Karpas-422 (cell line): ENCODE data around the gene IGLL5. TPM values are rescaled to one million over a fixed set of nuclear protein-coding genes. Genes with fewer than 3 reads are reported as not detected.

Experiments used
- DNase-seq: peaks from one replicate; pipeline ENCODE4 v3.0.0-alpha.2; 2015
- H2AFZ ChIP-seq: fragments of 200-600 bp; sonication (generic); 2 replicates; pipeline ENCODE4 v1.6.1; 2014; ENCODE audit warnings: antibody characterized with exemption, low read length, mixed read lengths
- H3K27ac ChIP-seq: fragments of 200-600 bp; sonication (generic); 2 replicates; pipeline ENCODE4 v1.5.1; 2014; ENCODE audit warnings: mild to moderate bottlenecking, low read length, moderate library complexity
- H3K27me3 ChIP-seq: fragments of 200-600 bp; sonication (generic); 2 replicates; pipeline ENCODE4 v1.6.1; 2014; ENCODE audit warnings: low read length, mixed read lengths
- H3K36me3 ChIP-seq: fragments of 200-600 bp; sonication (generic); 2 replicates; pipeline ENCODE4 v1.6.1; 2014; ENCODE audit warnings: low read length, mixed read lengths; ENCODE audit not compliant: insufficient read depth
- H3K4me1 ChIP-seq: fragments of 200-600 bp; sonication (generic); 2 replicates; pipeline ENCODE4 v1.6.1; 2014; ENCODE audit warnings: mild to moderate bottlenecking, low read length, mixed read lengths
- H3K4me2 ChIP-seq: fragments of 200-600 bp; sonication (generic); 2 replicates; pipeline ENCODE4 v1.6.1; 2014; ENCODE audit warnings: low read length, low read depth, mild to moderate bottlenecking; ENCODE audit not compliant: poor library complexity, severe bottlenecking
- H3K4me3 ChIP-seq: fragments of 200-600 bp; sonication (generic); 2 replicates; pipeline ENCODE4 v1.5.1; 2014; ENCODE audit warnings: mild to moderate bottlenecking, antibody characterized with exemption, low read length, mixed read lengths
- H3K79me2 ChIP-seq: fragments of 200-600 bp; sonication (generic); 2 replicates; pipeline ENCODE4 v1.6.1; 2014; ENCODE audit warnings: mild to moderate bottlenecking, low read length, mixed read lengths
- H3K9ac ChIP-seq: fragments of 200-600 bp; sonication (generic); 2 replicates; pipeline ENCODE4 v1.6.0; 2014; ENCODE audit warnings: low read length
- H3K9me2 ChIP-seq: fragments of 200-600 bp; sonication (generic), shearing (Covaris generic); replicated peaks from 2 replicates; pipeline ENCODE4 v1.6.0; 2014; ENCODE audit warnings: mild to moderate bottlenecking, low read length, moderate library complexity; ENCODE audit not compliant: insufficient read depth
- H3K9me3 ChIP-seq: fragments of 300-700, 200-600 bp; sonication (generic); 2 replicates; pipeline ENCODE4 v1.6.1; 2014; ENCODE audit warnings: low read length, mixed read lengths
- H4K20me1 ChIP-seq: fragments of 200-600 bp; sonication (generic); 2 replicates; pipeline ENCODE4 v1.6.1; 2014; ENCODE audit warnings: mild to moderate bottlenecking, antibody characterized with exemption, low read length, low read depth; ENCODE audit not compliant: insufficient read depth
- total RNA-seq: library from RNA; depleted of rRNA; stranded (reverse); fragments of >200 nt; shearing (Covaris generic); gene quantifications from 2 replicates; pipeline ENCODE4 v1.2.3, GENCODE V29; 2014; ENCODE audit warnings: low replicate concordance

The IGLL5 gene
- total RNA-seq, 1 experiment from 2014 or later, result 1.1 TPM

DNA sequence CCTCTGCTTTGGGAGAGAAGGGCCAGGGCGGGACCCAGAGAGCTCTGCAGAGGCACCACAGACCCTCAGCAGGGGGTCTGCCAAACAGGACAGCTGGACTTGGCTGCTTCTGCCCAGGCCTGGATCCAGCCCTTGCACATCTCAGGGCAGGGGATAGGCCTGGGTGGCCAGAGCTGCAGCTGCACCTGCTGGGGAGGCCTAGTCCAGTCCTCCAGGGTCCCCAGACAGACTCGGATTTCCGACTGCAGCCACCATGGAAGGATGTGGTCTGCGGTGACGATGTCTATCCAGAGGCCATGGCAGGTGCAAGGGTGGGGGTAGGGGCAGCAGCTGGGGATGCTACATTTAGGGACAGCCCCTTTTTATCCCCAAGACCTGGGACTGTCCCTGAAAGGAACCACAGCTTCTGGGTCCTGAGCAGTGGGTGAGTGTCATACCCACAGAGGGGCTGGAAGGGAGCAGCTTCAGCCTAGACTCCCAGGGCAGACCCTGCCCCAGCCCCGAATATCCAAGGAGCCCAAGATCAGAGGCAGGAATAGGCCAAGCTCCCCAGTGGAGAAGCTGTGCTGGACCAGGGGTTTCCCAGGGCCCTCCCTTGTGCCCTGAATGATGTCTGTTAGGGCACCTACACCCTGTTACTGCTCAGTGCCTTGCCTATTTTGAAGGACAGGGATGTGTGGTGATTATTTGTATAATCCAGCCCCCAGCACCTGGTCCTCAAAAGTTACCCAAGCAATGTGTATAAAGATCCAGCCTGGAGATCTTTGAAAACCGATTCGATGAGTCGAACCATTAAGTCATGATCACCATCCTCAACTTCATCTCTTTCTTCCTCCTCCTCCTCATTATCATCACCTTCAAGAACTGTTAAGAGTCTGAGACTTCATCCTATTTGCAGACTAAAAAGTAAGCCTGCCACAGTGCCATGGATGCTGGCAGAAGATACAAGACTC is 2.5 kb upstream of the IGLL5 start:
- H3K4me2 ChIP-seq, result peak overlapping the region; percentile 69
- peak overlapping the region; percentile 36; the same call in 1 of the 2 replicates for H3K4me3 ChIP-seq
- peak overlapping the region; percentile 61 for H3K9ac ChIP-seq
- H3K4me1 ChIP-seq, result peaks cover 100% of the 10 kb centered on the region
- H4K20me1 ChIP-seq, result no peaks in the 10 kb centered on the region
- H2AFZ ChIP-seq, result no peak overlapping the region
- DNase-seq, result peak; percentile 69
- H3K27ac ChIP-seq, result peak overlapping the region; percentile 76
- no peaks in the 10 kb centered on the region for H3K9me3 ChIP-seq
- H3K36me3 ChIP-seq, result no peaks in the 10 kb centered on the region
- no peaks in the 10 kb centered on the region for H3K79me2 ChIP-seq
- H3K27me3 ChIP-seq, result no peaks in the 10 kb centered on the region
- no peaks in the 10 kb centered on the region for H3K9me2 ChIP-seq

DNA sequence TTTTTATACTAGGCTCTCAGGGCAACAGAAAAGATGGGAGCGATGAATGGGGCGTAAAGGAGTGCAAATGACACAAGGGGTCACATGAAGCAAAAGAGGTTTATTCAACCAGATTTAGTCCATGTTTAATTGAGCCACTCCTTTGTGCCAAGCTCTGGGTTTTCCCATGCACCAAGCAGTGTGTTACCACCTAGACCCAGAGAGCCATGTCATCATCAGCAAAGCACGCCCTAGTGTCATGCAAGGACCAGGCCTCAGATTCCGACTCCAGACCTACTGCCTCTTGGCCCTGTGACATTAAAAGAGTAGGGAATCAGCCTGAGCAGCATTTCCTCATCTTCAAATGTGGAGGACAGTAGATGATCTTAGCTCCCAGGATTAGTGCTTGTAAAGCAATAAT is 1.1 kb upstream of the IGLL5 start:
- no peaks in the 10 kb centered on the region for H3K9me3 ChIP-seq

DNA sequence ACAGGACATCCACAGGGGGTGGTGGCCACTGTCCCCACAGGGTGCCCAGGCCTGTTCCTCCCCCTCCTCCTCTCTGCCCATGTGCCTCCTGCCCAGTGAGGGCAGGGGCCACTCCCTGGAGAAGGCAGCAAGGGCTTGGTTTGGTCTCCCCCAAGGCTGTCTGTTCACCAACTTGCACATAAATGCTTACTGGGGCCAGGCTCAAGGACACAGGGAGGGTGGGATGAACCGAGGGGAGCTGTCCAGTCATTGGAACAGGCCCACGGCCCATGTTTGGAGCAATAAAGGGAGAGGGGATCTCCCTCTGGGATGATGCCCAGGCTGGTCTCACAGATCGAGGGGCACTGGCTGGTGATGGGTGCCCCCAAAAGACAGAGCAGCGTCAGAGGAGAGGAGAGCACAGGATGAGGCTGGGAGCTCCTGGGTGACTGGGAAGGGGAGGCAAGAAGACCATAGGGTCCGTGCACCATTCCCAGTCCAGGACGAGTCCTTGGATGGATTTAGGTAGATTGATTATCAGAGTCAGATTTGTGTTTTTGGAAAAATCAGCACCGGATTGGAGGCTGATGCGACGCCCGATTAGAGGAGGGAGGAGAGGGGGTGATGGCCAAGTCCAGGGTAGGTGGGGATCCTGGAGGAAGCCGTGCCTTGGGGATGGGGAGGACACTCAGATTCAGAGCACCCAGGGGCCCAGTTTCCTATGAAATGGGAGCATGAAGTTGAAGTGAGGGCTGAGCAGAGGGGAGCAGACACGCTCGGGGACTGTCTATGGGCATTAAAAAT is 1.1 kb downstream of the IGLL5 start:
- H3K4me2 ChIP-seq, result peak overlapping the region; percentile 63
- peaks cover 14% of the 10 kb centered on the region for H4K20me1 ChIP-seq
- H3K4me1 ChIP-seq, result peaks cover 99% of the 10 kb centered on the region
- H3K27me3 ChIP-seq, result no peaks in the 10 kb centered on the region
- H3K36me3 ChIP-seq, result no peaks in the 10 kb centered on the region; the same call in 1 of the 2 replicates
- DNase-seq, result no peak
- no peak overlapping the region for H2AFZ ChIP-seq
- H3K9me2 ChIP-seq, result no peaks in the 10 kb centered on the region
- H3K4me3 ChIP-seq, result peak overlapping the region; percentile 59
- no peak overlapping the region for H3K27ac ChIP-seq
- peak overlapping the region; percentile 66 for H3K9ac ChIP-seq
- H3K79me2 ChIP-seq, result no peaks in the 10 kb centered on the region
- H3K9me3 ChIP-seq, result no peaks in the 10 kb centered on the region

More for the DNA sequence above, 1.1 kb upstream of the IGLL5 start:
- Histone ChIP-seq H3K4me1 (peaks cover 99% of the 10 kb centered on the region), H4K20me1 (peaks cover 4% of the 10 kb centered on the region; the same call in 1 of the 2 replicates), H3K27ac (peak overlapping the region; percentile 38; the same call in 1 of the 2 replicates), H3K9ac (no peak overlapping the region), H3K9me2 (no peaks in the 10 kb centered on the region), H3K36me3 (no peaks in the 10 kb centered on the region), H3K79me2 (no peaks in the 10 kb centered on the region), H3K4me2 (no peak overlapping the region), H2AFZ (no peak overlapping the region), H3K27me3 (no peaks in the 10 kb centered on the region), H3K4me3 (no peak overlapping the region)
- DNase-seq, result no peak

DNA sequence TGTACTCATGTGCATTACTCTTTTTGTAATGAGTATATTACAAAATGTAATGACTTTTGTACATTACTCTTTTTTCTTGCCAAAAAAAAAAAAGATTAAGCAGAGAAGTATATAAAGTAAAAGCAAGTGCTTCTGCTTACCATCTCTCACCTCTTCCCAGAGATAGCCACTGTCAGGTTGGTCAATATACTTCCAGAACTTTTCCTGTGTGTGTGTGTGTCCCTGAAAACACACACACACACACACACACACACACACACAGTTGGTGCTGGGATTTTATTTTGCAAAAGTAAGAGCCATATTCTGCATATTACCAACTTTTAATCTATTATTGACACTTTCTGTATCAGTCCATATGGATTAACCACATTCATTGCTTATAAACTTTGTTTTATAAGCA is 2.5 kb downstream of the IGLL5 start:
- Histone ChIP-seq H3K4me2 (peak overlapping the region; percentile 63), H3K79me2 (no peaks in the 10 kb centered on the region), H4K20me1 (peaks cover 23% of the 10 kb centered on the region), H2AFZ (no peak overlapping the region), H3K4me3 (peak overlapping the region; percentile 21; the same call in 1 of the 2 replicates), H3K4me1 (peaks cover 99% of the 10 kb centered on the region), H3K36me3 (no peaks in the 10 kb centered on the region; the same call in 1 of the 2 replicates), H3K27me3 (no peaks in the 10 kb centered on the region), H3K9ac (peak overlapping the region; percentile 18), H3K9me2 (no peaks in the 10 kb centered on the region), H3K9me3 (no peaks in the 10 kb centered on the region), H3K27ac (no peak overlapping the region)
- no peak for DNase-seq

DNA sequence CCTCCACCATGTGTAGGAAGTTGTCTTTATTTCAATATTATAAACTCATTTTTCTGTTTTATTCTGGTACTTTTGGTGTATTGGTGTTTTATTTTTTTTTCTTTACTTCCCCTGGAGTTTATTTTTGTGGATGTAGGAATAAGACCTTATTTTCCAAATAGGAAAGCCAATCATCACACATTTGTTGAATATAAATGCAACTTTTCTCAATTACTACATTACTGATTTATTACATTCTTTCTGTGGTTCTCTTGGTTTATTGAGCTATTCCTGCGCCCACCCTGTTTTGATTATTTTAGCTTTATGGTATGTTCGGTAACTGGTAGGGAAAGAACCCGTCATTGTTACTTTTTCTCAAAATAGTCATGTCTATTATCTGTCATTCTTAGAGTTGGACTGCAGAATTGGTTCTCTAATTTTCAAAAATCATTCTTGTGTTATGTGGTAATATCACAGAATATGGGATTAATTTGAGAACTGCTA is 3.6 kb downstream of the IGLL5 start:
- Histone ChIP-seq H3K27ac (no peak overlapping the region), H4K20me1 (peaks cover 30% of the 10 kb centered on the region), H3K4me2 (peak overlapping the region; percentile 21), H3K9me2 (no peaks in the 10 kb centered on the region), H3K9me3 (no peaks in the 10 kb centered on the region), H2AFZ (no peak overlapping the region), H3K4me3 (0 out of 2 replicates have a peak overlapping the region, but pooled peaks have one; percentile 5), H3K4me1 (peaks cover 98% of the 10 kb centered on the region), H3K27me3 (no peaks in the 10 kb centered on the region), H3K9ac (peak overlapping the region; percentile 5; the same call in 1 of the 2 replicates), H3K36me3 (no peaks in the 10 kb centered on the region; the same call in 1 of the 2 replicates), H3K79me2 (no peaks in the 10 kb centered on the region)
- no peak for DNase-seq

DNA sequence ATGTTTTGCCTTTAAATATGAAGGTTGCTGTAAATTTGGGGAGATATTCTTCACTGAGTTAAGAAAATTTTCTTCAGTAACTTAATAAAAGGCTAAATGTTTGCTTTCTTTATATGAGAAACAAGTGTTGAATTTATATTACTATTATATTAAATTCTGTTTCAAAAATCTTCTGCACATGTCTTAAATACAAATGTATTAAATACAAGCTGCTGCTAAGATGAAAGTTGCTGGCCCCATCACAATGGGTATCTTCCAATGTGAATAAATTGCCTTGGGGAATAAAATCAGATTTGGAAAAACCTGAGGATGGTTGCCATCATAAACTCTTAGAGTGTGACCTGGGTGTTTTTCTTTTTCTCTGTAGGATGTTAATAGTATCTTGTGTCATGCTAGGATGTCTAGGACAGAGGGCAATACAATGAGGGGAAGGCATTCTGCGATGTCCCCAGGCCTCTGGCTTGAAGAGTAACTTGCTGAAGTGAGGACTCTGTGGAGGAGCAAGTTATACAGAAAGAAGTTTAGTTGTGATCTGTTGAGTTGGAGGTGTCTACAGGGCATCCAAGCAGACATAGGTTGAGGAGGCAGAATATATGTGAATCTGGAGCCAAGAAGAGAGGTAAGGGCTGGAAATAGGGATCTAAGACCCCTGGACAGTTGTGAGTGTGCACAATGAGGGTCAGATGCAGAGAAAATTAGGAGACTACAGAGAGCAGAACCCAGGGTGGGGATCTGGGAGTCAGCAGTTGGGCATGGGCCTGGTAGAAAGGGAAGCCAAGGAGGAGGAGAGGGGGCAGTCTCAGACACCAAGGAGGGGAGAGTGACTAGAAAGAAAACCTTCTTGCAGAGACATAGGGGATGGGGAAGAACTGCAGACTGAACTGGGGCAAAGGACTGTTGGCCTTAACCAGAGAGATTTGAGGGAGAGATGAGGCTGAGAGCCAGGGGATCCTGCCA is 4.8 kb downstream of the IGLL5 start:
- no peak for DNase-seq
- Histone ChIP-seq H3K79me2 (no peaks in the 10 kb centered on the region), H3K36me3 (no peaks in the 10 kb centered on the region; the same call in 1 of the 2 replicates), H3K4me3 (no peak overlapping the region), H3K9ac (no peak overlapping the region), H3K4me1 (peaks cover 96% of the 10 kb centered on the region), H3K27ac (0 out of 2 replicates have a peak overlapping the region, but pooled peaks have one; percentile 17), H3K9me3 (no peaks in the 10 kb centered on the region), H3K4me2 (peak overlapping the region; percentile 21), H4K20me1 (peaks cover 42% of the 10 kb centered on the region), H2AFZ (no peak overlapping the region), H3K27me3 (no peaks in the 10 kb centered on the region), H3K9me2 (no peaks in the 10 kb centered on the region)

DNA sequence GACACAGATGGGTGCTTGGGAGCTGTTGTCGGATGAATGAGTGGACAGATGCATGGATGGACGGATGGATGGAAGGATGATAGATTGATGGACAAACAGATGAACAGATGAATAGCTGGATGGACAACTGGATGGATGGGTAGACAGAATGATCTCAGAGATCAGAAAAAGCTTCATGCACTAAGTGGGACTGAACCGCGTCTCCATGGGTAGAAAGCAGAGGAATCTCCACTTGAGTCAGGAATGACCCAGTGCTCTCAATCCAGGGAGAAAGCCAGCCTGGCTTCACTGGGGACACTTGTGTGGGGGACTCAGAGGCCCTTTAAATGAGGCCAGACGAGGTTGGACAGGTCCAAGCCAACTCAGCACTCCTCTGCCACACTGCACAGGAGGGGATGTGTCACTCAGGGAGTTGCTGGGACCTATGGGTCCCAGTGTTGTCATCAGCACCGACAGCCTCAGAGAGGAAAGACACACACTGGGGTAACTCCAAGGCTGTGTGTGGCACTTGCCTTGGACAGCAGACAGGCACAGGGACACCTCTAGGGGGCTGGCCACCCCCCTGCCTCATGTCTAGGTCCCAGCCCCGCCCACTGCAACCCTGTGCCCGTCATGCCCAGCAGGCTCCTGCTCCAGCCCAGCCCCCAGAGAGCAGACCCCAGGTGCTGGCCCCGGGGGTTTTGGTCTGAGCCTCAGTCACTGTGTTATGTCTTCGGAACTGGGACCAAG is 5.6 kb downstream of the IGLL5 start:
- H3K9ac ChIP-seq, result no peak overlapping the region
- H3K4me2 ChIP-seq, result no peak overlapping the region
- H4K20me1 ChIP-seq, result peaks cover 50% of the 10 kb centered on the region
- no peaks in the 10 kb centered on the region for H3K9me2 ChIP-seq
- H3K36me3 ChIP-seq, result no peaks in the 10 kb centered on the region; the same call in 1 of the 2 replicates
- H3K4me3 ChIP-seq, result no peak overlapping the region
- no peak overlapping the region for H3K27ac ChIP-seq
- H3K4me1 ChIP-seq, result peaks cover 96% of the 10 kb centered on the region
- no peaks in the 10 kb centered on the region for H3K79me2 ChIP-seq
- H2AFZ ChIP-seq, result no peak overlapping the region
- H3K27me3 ChIP-seq, result no peaks in the 10 kb centered on the region
- no peaks in the 10 kb centered on the region for H3K9me3 ChIP-seq
- DNase-seq, result no peak
